Measurements from ENCODE around the gene RNF144A.
"Not testable (repeated sequence)": the region's sequence is repeated elsewhere in the genome, so short reads cannot be mapped to it uniquely, and the experiment has no call there.

The RNF144A gene

DNA sequence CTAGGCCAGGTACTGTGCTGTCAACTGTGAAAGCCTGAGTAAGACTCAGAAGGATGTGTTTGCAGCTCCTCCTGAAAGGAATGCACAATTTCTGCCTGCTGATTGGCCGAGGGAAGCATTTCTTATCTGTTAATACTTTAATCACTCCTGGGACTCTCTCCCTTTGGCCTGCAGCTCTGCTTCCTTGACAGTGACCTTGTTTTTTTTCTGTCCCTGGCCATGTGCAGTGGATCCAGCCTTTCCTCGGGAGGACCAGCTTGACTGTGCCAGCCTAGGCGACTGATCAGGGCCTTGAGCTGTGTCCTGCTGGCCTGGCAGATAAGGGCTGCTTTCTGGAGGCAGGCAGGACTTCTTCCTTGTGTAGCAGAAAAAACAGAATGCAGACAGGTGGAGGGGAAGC is 10.0 kb downstream of the RNF144A start:
- peak in 1 of 58 donors; percentile 38 for DNase-seq

- DNase-seq, result no peak
These were observed 10.5 kb downstream of the RNF144A start for GRCh38 chr2:6927753-6928152.

DNA sequence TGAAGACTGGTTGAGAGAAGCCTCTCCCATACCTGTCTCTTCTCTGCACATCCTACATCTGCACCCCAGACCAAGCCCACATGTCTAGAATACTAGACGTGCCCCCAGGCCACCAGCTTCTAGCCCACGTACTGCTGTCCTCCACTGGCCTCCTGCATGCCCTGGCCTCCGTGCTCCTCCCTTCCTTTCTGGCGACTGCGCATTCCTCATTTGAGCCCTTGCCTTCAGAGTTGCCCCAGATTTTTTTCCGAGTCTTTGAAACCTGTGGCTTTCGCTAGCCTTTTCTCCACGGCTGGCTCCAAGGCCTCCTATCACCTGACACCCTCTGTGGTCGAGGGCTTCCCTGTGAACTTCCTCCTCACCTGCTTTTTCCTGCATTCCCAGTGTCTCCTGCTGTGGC is 11.2 kb downstream of the RNF144A start:
- DNase-seq, result no peak

GRCh38 chr2:6929196-6929819 is 12.1 kb downstream of the RNF144A start:
- DNase-seq, result no peak

DNA sequence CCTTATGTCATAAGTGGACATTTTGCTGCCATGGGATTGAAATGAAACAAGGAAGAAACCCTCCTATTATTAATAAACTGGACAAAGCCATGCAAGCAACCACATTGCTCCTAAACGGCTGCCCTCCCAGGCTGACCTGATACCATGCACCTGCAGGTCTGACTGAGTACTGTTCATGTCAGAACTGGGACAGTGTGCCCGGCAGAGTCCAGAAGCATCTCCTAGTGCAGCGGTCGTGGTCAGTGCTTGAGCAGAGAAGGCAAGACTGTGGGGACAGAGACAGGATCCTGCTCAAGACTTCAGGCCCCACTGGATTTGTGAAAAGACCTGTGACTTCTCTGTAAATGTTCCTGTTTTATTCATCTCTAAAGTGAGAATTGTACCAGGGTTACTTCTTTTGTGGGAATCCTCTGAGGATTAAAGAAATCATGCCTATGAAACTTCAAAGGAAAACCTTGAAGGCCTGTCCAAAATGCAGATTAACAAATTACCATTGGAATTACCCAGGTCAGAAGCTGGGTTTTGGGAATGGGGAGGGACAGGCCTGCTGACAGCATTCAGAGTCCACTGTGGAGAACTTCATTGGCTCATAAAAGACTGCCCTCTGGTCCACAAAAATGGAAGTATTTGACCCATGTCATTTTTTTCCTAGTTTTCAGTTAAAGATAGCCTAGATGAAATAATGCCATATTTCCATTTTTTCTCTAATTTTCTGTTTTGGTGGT is 13.9 kb downstream of the RNF144A start:
- DNase-seq, result no peak

DNA sequence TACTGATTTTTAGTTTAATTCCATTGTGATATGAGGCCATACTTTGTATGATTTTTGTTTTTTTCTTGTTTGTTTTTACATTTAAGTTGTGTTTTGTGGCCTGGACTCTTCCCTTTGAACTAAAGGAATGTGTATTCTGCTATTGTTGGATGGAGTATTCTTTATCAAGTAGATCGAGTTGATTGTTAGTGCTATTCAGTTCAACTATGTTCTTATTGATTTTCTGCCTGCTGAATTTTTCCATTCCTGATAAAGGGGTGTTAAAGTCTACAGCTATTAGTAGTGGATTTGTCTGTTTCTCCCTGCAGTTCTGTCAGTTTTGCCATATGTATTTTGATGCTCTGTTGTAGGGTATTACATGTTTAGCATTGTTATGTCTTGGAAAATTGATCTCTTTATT is 14.5 kb downstream of the RNF144A start:
- DNase-seq, result no peak

DNA sequence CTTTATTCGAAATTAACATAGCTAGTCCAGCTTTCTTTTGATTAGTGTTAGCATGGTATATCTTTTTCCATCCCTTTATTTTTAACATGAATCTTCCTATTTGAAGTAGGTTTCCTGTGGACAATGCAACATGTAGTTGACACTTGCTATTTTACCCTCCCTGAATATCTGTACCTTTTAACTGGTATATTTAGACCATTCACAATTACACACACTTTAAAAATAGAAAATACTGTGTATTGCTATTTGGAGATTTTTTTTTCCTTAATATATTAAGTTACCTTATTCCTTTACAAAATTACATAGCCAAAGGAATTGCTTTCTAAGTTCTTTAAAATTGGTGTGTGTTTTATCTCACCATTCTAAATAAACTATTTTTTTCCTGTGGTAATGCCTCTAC is 15.0 kb downstream of the RNF144A start:
- no peak for DNase-seq

GRCh38 chr2:6932828-6933227 is 15.6 kb downstream of the RNF144A start:
- peak in 2 of 58 donors; percentile 33 to 66 for DNase-seq

GRCh38 chr2:6933911-6934310 is 16.7 kb downstream of the RNF144A start:
- no peak for DNase-seq

DNA sequence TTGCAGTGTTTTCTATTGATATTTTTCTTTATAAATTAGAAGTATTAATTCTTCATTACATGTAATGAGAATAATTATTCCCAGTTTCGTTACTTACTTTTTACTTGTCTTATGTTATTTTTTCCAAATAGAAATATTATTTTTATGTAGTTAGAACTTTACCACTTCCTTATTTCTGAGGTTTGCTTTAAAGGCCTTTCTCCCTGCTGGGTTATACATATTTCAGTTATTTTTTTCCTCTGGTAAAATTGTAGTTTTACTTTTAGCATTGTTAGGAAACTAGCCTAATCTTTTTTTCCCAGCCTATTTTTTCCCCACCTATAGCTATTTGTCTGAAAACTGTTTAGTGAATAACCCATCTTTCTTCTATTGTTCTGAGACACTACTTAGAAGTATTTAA is 17.1 kb downstream of the RNF144A start:
- no peak for DNase-seq

- DNase-seq, result peak in 12 of 58 donors; percentile 18 to 51 (median 38)
These were observed 17.8 kb downstream of the RNF144A start for GRCh38 chr2:6934758-6935651.

DNA sequence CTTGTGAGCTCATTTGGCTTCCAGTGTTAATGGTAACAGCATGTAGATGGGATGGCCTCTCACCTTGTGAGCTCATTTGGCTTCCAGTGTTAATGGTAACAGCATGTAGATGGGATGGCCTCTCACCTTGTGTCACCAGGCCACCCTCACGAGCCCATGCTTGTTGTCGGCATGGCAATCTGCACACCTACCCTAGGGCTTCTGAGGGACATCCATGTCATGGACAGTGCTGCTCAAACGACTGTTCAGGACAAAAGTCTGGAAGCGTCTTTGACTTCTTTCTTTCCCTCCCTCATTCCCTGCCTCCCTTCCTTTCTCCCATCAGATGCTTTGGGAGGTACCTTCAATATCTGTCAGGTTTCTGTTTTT is 18.4 kb downstream of the RNF144A start:
- not testable (repeated sequence) for DNase-seq

DNA sequence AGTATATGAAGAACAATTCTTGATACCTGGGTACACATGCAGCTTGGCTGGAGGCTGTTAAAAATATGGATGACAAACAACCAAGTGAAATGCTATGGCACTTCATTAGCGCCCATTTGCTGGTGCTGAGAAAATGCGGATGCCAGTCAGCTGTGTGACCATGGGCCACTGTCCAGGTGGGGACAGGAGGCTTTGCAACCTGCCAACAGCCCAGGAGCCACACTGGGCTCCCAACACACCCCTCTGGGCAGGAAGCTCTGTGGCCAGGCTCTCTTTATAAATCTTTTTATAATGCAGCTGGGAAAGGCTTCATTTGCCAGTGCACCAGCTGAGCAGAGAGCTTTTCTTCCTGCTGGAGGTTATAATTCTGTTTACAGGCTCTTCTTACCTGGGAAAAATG is 19.9 kb downstream of the RNF144A start:
- DNase-seq, result no peak

- DNase-seq, result no peak
These were observed 20.4 kb downstream of the RNF144A start for GRCh38 chr2:6937582-6937981.

GRCh38 chr2:6939071-6939470 is 21.9 kb downstream of the RNF144A start:
- no peak for DNase-seq

GRCh38 chr2:6940820-6941219 is 23.6 kb downstream of the RNF144A start:
- DNase-seq, result no peak

DNA sequence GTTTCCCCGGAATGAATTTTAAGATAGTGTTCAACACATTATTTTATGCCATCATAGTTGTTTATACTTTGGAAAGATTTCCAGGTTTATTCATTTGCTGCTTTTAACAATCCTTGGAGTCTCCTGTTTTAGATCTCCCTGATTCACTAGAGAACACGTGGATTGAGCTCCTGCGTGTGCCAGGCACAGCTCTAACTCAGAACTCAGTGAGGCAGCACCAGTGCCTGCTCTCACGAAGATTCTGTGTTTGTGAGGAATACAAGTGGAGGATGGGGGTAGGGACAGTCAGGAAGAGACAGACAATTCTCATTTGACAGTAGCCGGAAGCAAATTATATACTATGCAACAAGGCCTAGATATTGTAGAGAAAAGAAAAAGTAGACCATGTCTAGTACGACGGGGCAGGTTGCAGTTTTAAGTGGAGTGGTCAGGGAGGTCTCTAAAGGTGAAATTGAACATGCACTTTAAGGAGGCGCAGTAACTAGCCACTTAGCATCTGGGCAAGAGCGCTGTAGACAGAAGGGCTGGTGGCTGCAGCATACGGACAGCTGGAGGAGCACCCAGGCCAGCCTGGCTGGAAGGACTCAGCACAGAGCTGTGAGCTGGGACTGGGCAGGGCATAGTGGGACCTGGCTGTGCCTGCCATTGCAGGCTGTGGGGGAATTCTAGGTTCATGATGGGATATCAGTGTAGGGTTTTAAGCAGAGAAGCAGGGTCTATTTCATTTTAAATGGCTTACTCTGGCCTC is 24.3 kb downstream of the RNF144A start:
- DNase-seq, result peak in 3 of 58 donors; percentile 21 to 32 (median 22)

GRCh38 chr2:6942848-6943247 is 25.6 kb downstream of the RNF144A start:
- no peak for DNase-seq

DNA sequence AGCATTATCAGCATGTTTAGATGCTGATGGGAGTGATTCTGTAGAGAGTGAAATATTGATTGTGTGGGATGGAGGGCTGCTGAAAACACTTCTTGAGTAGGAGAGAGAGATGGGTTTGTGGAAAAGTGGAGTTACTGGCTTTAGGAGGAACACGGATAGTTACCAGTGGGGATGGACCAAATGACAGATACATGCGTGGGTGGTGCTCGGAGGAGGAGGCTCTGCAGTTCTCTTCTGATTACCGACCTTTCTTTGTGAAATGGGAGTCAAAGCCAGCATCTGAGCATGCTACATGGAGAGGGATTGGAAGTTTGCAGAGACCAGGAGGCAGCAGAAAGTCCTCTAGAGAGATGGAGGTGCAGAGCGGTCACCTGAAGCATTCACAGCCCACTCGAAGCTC is 26.3 kb downstream of the RNF144A start:
- DNase-seq, result peak in 1 of 58 donors; percentile 54

DNA sequence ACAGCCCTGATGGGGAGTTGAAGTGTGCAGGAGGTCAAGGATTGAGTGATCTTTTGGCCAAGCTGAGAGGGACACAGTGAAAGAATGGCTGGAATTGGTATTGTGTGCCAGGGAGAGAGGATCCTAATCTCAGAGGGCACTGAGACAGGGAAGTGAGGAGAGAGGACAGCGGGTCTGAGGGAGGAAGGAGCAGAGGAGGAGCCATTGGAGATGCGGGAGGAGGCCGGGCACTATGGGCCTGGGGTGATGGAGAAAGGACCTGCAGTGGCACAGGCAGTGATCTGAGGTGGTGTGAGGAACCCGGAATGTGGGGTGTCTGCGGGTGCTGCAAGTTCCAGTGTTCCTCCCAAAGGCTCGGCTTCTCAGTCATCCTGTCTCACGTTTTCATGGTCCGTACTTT is 26.8 kb downstream of the RNF144A start:
- no peak for DNase-seq

DNA sequence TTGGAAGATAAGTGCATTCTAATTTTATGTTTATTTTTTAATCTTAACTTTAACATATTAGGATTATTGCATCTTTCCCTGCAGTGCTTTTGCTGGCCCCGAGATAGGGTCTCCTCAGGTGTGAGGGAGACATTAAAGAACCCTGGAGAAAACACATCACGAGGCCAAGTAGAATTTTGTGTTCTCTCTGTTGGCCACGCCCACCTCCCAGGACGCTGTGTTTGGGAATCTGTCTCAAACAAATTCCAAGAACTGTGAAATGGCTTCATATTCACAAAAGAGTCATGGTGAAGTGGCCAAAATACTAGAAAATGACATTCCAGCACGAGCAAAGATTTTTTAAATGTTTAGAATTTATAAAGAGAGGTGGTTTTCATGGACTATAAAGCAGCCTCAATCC is 27.3 kb downstream of the RNF144A start:
- DNase-seq, result no peak
